GM18909 (cell line): ENCODE results near the gene SIGLEC12.
"Not testable (repeated sequence)": the region's sequence is repeated elsewhere in the genome, so short reads cannot be mapped to it uniquely, and the experiment has no call there.

Source experiments
- ATAC-seq: cut with Tn5 transposase; IDR thresholded peaks from one replicate; pipeline ENCODE4 v1.9.1; 2021; ENCODE audit warnings: mild to moderate bottlenecking; ENCODE audit not compliant: unreplicated experiment, poor library complexity

SIGLEC12 gene

DNA sequence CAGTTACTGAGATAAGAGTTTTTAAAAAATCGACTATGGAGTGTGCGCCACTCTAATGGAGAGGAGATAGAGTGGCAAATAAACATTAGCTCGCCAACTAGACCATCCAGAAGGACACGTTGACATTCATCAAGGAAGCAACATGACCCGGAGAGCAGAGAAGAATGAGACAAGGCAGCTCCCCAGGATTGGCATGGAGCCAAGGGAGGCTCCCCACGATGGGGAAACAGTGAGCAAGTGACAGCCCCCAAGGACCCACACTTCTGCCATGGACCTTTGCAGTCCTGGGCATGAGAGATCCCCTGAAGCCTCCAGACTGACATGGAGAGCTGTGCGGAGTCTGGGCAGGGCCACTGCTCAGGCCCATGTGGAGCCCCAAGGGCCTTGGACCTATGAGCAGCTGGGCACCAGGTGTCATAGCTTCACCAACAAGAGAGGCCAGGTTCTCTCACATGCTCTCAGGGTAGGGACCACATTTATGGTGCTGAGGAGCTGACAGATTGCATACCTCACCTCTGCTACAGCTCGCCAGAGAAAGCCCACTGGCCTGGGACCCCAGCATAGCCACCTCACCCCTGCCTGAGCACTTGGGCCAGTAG lies 23.2 kb upstream of the SIGLEC12 start:
- no peak for ATAC-seq

DNA sequence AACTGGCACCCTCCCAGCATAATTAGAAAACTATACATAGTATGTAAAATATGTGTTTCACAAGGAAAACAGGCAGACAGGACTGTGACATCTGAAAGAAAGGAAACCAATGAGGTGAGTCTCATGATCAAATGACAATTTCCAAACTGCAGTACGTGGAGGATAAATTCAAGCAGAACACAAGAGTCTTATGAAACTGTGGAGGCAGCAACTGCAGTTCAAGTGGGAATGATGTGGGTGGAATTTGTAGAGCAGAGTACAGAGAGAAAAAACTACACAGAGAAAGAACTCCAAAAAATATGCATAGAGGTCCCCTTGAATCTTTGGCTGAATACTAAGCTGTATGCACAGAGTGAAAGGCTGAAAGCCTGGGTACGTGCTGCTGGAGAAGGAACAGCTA lies 20.2 kb upstream of the SIGLEC12 start:
- ATAC-seq = no peak

DNA sequence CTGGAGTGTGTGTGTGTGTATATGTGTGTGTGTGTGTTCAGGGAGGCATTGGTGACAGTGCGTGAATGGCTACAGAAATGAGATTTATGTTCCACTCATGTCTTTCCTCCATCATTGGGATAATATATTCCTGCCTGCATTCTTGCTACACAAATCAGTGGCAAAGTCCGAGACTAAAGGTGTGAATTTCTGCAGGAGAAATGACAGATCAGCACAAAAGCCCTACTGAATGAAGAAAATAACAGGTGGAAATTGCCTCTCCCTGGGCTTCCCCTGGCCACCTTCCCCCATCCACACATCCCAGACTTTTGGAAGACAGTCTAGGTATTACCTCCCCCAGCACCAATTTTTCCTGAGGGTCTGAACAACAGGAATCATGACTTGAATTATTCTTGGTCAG lies 19.8 kb upstream of the SIGLEC12 start:
- ATAC-seq = no peak

DNA sequence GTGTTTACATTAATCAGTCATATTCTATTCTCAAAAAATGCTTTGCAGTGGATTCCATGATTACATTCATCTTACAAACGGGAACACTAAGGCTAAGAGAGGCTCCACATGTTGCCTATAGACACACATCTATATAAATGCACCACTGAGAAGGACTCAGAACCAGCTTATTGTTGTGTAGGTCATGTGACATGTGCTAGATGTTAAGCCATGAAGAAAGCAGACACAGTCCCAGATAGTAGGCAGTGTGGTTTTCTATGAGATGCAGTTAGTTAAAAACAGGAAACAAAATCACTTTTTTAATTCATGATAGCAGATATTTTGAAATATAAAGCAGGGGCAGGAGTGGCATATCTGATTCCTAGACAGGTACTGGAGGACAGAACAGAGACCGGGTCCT lies 19.1 kb upstream of the SIGLEC12 start:
- ATAC-seq = no peak

DNA sequence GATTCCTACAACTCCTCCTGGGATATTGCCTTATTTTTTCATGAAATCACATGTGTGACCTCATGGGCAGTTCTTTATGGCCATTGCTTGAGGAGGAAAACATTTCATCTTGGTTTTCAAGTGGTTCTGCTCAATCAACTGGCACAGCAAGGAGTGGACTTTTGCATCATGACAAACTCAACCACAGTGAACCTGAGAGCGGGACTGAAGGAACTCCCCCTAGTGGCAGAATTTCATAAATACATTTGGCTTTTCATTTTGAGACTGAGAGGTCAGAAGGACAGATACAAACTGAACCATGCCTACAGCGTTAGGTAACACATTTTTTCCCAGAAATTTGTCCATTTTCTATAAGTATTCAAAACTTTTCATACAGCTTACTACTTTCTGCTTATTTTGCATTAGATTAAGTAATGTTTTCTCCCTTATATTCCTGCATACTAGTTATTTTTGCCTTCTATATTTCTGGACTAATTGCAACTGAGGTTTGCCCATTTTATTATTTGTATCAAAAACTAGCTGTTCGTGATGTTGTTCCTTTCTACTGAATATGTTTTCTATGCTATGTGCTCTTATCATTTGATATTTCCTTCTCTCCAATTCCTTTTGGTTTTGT lies 13.4 kb upstream of the SIGLEC12 start:
- ATAC-seq = no peak

DNA sequence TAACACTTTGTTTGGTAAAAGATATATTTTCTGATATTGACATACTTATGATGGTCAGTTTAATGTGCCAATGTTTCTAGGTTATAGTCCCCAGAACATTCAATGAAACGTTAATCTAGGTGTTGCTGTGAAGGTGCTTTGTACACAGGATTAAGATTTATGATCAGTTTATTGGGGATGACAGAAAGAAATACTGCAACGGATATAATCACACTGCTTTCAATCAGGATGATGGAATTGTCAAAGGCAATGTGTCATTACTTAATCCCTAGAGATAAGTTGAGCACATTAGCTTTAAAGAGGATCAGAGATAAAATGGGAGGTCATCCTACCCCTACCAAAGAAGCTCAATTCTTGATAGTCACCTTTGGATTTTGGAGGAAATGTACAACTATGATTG lies 12.4 kb upstream of the SIGLEC12 start:
- no peak for ATAC-seq

DNA sequence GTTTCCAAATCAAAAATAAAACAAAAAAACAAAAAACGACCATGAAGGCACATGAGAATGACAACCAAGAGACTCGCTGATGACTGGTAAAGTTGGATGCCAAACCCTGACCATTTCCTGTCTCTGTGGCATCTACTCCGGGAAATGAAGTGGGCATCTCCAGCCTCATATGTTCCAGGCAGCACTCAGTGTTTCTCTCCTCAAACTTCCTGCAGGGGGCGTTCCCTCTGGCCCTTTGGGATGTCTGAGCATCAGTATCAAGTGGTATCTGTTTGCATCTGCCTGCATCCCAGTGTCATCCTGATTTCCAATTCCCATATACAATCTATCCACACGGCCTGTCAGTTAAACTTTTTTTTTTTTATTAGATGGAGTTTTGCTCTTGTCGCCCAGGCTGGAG lies 9.8 kb upstream of the SIGLEC12 start:
- ATAC-seq = no peak

DNA sequence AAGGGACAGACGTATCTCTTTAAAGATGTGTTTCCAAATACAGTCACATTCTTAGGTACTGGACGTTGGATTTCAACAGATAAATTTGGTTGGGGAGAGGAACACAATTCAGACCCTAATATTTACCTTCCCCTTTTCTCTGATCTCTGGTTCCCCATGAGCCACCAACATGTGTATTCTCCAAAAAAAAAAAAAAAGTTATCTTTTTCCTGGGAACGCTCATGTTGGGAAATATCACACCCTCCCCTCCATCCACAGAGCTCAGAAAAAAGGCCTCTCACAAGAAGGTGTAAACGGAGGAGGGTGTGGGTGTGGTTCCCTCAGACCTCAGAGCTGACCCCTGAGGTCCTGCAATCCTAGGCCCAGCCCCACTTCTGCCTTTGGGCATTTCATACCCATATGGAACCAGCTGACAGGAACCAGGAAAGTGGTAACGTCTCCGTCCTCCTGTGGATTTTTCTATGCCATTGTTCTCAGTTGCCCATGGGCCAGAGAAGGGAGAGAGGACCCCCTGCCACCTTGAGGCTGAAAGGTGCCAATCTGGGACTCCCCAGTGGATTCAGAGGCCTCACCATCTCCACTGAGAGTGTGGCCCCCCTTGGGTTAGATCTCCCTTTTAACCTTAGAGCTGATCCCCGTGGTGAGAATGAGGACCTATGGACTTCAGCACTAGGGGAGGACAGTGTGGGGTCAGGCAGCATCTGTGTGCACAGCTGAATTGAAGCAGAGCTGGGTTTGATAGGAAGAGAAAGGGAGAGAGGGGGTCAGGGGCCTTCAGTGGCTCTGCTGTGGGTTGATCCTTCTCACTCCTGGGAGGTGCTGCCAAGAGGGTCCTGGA lies 8.4 kb upstream of the SIGLEC12 start:
- no peak for ATAC-seq

DNA sequence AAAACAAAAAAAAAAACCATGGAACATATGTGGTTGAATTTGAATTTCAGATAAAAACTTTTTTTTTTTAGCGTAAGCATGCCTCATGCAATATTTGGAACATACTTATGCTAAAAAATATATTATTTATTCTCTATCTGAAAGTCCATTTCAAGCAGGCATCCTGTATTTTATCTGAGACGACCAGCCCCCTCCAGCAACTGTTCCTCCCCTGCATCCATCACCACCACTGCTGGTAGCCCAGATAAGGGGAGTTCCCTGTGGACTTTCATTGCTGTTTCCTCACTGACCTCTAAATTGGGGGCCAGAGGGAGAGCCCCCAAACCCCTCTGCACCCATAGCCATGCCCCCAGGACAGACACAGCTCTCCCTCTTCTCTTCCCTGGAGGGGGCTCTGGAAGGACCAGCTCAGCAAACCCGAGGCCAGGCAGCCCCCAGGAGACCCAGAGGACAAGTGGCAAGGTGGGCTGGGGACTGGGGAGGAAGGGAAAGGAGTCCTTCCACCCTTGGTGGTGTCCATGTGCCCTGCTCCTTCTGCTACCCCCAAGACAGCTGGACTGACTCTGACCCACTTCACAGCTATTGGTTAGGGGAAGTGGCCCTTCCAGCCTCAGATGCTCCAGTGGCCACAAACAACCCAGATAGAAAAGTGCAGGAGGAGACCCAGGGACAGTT lies 6.6 kb upstream of the SIGLEC12 start:
- ATAC-seq = no peak

DNA sequence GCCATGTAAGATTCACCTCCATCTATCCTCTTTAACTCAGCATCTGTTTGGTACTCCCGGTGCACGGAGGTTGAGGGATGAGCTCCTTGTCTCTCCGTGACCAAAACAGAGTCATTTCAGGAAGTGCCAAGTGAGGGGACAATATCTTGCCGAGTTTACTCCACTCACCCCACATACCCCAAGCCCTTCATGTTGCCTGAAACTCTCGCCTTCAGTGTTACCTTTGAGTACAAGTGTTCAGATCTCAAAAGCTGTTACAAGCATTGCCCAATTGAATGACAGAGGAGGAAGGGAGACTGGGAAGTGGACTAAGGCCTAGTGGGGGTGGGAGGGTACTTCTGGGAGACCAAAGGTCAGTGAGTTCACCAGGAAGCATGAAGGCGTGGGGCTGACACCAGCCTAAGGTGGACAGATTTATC lies 6.0 kb upstream of the SIGLEC12 start:
- no peak for ATAC-seq

DNA sequence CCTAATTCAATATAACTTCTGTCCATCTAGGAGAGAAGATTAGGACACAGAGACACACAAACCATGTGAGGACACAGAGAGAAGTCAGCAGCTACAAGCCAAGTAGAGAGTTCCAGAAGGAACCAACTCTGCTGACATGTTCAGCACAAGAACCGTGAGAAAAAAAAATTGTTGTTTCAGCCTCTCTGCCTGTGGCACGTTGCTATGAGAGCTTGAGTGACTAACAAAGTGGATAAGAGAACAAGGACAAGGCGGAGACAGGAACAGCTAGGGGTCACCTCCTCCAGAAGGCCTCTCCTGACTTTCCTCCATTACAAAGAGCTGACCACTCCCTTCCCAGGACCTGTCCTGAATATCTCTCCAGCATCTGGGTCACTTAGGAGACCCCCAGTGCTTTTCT lies 5.6 kb upstream of the SIGLEC12 start:
- ATAC-seq = no peak

DNA sequence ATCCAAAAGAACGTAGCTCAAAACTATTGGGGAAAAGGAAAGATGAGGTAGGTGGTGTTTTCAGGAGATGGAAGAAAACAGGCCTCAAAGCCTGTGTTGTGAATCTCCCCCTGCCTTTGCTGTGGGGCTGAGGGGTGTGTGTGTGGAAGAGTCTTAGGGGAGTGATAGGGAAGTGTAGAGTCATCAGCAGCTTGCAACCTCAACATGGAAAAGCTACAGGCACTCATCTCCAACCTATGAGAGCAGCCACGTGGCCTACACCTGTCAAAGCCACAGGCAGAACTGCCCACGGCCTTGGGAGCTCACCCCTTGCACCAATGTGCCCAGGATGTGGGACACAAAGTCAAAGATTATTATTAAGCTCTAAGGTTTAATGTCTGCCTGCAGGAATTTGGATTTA lies 4.3 kb upstream of the SIGLEC12 start:
- ATAC-seq = no peak

DNA sequence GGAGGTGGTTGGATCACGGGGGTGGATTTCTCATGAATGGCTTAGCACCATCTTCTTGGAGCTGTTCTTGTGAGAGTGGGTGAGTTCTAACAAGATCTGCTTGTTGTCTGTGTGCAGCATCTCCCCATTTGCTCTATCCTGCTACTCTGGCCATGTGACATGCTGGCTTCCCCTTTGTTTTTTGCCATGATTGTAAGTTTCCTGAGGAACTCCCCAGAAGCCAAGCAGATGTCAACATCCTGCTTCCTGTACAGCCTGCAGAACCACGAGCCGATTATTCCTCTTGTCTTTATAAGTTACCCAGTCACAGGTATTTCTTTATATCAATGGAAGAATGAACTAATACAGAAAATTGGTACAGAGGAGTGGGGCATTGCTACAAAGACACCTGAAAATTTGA lies 2.3 kb upstream of the SIGLEC12 start:
- ATAC-seq = no peak

DNA sequence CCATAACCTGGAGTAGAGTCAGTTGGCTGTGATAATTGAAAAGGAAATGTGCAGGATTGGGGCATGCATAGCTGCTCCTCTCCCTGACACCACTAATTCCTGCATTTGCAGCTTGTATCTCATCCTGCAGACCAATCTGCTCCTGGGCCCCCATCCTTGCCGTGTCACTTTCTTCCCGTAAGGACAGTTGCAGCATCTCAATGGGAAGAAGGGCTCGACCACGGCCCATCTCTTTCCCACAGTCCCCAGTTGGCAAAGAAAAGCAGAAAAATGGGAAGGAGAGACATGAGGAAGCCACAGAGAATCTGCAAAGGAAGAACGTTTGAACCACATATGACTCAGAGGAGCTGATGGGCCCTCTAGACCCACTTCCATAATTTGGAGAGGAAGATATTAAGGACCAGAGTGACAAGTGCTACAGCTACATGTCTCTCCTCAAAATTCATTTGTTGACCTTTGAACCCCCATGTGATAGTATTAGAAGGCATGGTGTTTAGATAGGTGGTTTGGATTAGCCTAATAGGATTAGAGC lies 1.8 kb upstream of the SIGLEC12 start:
- no peak for ATAC-seq

DNA sequence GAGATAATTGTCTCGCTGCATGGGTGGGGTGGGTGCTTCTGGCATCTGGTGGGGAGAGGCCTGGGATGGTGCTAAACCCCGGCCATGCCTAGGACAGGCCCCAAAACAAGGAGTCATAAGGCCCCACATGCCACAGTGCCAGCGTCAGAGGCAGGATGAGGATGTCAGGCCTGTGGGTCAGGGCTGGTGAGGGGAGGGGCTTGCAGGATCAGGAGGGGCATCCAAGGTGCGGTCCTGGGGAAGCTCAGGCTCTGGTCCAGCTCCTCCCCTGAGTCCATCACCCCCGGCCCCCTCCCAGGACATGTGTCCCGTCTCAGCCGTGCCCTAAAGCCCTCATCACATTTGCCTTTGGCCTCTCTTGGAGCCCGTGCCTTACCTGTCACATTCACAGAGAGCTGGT lies 669 bp downstream of the SIGLEC12 start:
- not testable (repeated sequence) for ATAC-seq

DNA sequence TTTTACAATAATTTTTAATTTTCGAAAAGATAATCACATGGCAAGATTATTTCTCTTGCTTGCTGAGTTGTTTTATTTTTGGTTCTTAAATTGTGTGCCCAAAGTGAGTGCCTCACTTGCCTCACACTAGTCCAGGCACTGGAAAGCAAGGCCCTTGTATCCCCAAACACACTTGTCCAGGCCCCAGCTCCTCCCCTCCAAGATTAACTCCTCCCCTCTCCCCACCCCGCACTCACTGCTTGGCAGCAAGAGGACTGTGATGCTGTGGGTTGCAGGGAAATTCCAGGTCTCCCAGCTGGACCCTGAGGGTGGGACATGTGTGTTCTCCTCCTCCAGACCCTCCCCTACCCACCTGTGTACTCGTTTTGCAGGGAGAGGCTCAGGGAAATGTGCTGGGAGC lies 3.9 kb downstream of the SIGLEC12 start:
- no peak for ATAC-seq

DNA sequence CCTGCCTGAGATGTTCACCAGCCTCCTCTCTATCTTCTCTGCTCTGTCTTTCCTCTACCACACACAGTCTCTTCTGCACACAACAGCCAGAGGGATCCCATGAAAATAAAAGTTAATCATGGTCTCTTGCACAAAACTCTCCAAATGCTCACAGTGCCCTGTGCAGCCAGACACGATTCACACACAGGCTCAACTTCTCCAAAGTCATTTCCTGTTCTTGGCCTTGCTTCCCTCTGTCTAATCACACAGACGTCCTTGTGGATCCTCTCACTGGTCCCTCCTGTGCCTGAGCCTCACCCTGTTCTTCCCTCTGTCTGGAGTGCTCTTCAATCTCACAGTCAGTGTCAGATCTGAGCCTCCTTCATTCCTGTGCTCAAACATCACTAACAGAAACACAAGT lies 7.8 kb downstream of the SIGLEC12 start:
- no peak for ATAC-seq

DNA sequence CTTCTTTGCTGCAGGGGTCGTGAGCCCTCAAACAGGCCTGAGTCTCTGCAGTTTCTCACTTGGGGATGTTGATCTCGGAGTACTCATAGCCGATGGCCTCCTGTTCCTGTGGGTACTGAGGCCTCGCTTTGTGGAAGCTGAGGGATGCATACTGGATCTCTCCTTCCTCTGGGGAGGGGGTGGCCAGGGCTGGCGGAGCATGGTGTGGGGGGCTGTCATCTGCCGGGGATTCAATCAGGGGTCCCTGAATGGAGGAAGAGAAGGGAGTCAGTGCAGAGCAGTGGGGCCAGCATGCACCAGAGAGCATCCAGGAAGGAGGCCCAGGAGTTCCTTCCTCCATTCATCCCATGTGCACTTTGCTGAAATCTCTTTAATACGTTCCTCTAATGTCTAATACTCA lies 10.0 kb downstream of the SIGLEC12 start:
- no peak for ATAC-seq

DNA sequence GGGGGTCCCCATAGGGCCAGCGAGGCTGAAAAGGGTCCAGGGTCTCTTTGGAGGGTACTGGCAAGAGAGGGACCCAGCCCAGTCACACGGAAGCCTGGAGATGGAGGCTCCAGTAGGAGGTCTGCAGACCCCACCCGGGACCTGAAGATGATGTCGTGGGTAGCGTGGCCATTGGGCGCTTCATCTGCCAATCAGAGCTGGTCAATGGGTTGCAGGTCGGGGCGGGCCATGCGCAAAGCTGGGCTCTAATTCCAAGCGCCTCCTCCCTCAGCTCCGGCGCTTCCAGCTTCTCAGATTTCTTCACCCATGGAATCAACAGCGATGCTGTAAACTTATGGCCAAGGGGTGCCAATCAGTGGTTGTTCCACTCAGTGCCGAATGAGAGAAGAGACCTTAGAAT lies 10.9 kb downstream of the SIGLEC12 start:
- no peak for ATAC-seq

DNA sequence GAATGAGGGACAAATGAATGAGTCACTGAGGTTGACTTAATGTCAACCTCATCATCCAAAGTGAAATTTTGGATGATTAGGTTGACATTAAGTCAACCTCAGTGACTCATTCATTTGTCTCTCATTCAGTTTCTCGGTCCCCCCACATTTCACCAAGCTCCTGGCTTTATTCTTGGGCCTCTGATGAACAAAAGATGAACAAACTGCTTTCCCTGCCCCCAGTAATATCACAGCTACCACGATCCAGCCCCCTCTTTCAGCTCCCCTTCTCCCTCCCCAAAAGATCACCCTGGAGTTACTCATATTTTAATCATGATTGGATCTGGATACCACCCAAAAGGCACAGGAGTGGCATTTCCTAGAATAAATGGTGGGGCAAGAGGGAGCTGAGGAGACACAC lies 12.5 kb downstream of the SIGLEC12 start:
- no peak for ATAC-seq

DNA sequence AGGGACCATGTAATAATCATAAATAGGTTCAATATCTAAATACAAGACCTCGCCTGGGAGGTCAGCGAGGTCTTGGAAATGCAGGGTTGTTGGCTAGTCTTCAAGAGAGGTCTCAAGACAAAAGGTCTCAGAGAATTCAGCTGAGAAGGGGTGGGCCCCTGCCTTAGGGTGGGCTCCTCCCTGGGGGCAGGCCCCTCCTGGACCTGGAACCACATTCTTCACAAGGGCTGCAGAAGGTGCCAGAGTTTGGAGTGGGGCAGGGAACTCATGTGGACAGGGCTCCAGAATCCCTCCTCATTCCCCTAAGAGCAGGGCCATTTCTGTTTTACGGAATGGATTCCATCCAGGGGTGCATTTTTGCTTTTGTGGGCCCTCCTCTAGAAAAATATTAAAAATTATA lies 13.1 kb downstream of the SIGLEC12 start:
- ATAC-seq = no peak
